ENCODE data around the gene GAP43. TPM values are rescaled to one million over a fixed set of nuclear protein-coding genes. Genes with fewer than 3 reads are reported as not detected.

GAP43 gene
- total RNA-seq, 2 donors from 2014 or later = not detected

GRCh38 chr3:115616461-115616860, 6.8 kb upstream of the GAP43 start:
- H3K36me3 Mint-ChIP-seq (ENCODE audit: low read depth) = no peaks in the 10 kb centered on the region
- peak overlapping the region; percentile 71 for H3K27ac Mint-ChIP-seq
- H3K4me1 Mint-ChIP-seq = peaks cover 9% of the 10 kb centered on the region
- H3K9me3 Mint-ChIP-seq = no peaks in the 10 kb centered on the region
- ATAC-seq (replicated peaks) = peak; percentile 90
- peak overlapping the region; percentile 18 for H3K4me3 Mint-ChIP-seq
- H3K27me3 Mint-ChIP-seq = peaks cover 4% of the 10 kb centered on the region

GRCh38 chr3:115617591-115617990, 5.7 kb upstream of the GAP43 start:
- peaks cover 4% of the 10 kb centered on the region for H3K27me3 Mint-ChIP-seq
- no peaks in the 10 kb centered on the region for H3K9me3 Mint-ChIP-seq
- no peaks in the 10 kb centered on the region for H3K36me3 Mint-ChIP-seq (ENCODE audit: low read depth)
- H3K27ac Mint-ChIP-seq = peak overlapping the region; percentile 71
- ATAC-seq (replicated peaks) = peak; percentile 81
- peaks cover 9% of the 10 kb centered on the region for H3K4me1 Mint-ChIP-seq
- peak overlapping the region; percentile 18 for H3K4me3 Mint-ChIP-seq

GRCh38 chr3:115624029-115624741, 875 bp downstream of the GAP43 start:
- peaks cover 8% of the 10 kb centered on the region for H3K4me1 Mint-ChIP-seq
- H3K9me3 Mint-ChIP-seq = no peaks in the 10 kb centered on the region
- ATAC-seq (replicated peaks) = no peak
- H3K27me3 Mint-ChIP-seq = peaks cover 35% of the 10 kb centered on the region
- H3K36me3 Mint-ChIP-seq (ENCODE audit: low read depth) = no peaks in the 10 kb centered on the region
- H3K27ac Mint-ChIP-seq = no peak overlapping the region
- H3K4me3 Mint-ChIP-seq = peak overlapping the region; percentile 50

- Mint-ChIP-seq H3K36me3 (ENCODE audit: low read depth) (no peaks in the 10 kb centered on the region), H3K27ac (no peak overlapping the region), H3K4me1 (peaks cover 8% of the 10 kb centered on the region), H3K4me3 (no peak overlapping the region), H3K9me3 (no peaks in the 10 kb centered on the region), H3K27me3 (peaks cover 34% of the 10 kb centered on the region)
- no peak for ATAC-seq (replicated peaks)
These were observed 1.6 kb downstream of the GAP43 start for GRCh38 chr3:115624901-115625300.

- Mint-ChIP-seq H3K27ac (no peak overlapping the region), H3K4me3 (no peak overlapping the region), H3K9me3 (no peaks in the 10 kb centered on the region), H3K36me3 (ENCODE audit: low read depth) (no peaks in the 10 kb centered on the region), H3K4me1 (peaks cover 8% of the 10 kb centered on the region), H3K27me3 (peaks cover 39% of the 10 kb centered on the region)
- ATAC-seq (replicated peaks) = no peak
These were observed 2.7 kb downstream of the GAP43 start for GRCh38 chr3:115626006-115626409.

GRCh38 chr3:115626721-115627120, 3.4 kb downstream of the GAP43 start:
- H3K4me1 Mint-ChIP-seq = peaks cover 8% of the 10 kb centered on the region
- no peak overlapping the region for H3K4me3 Mint-ChIP-seq
- H3K9me3 Mint-ChIP-seq = no peaks in the 10 kb centered on the region
- H3K27me3 Mint-ChIP-seq = peaks cover 41% of the 10 kb centered on the region
- no peak for ATAC-seq (replicated peaks)
- no peaks in the 10 kb centered on the region for H3K36me3 Mint-ChIP-seq (ENCODE audit: low read depth)
- H3K27ac Mint-ChIP-seq = no peak overlapping the region

- Mint-ChIP-seq H3K4me1 (peaks cover 8% of the 10 kb centered on the region), H3K9me3 (no peaks in the 10 kb centered on the region), H3K36me3 (ENCODE audit: low read depth) (no peaks in the 10 kb centered on the region), H3K27ac (no peak overlapping the region), H3K27me3 (peaks cover 41% of the 10 kb centered on the region), H3K4me3 (no peak overlapping the region)
- ATAC-seq (replicated peaks) = no peak
These were observed 4.1 kb downstream of the GAP43 start for GRCh38 chr3:115627180-115628074.

- no peak for ATAC-seq (replicated peaks)
- Mint-ChIP-seq H3K9me3 (no peaks in the 10 kb centered on the region), H3K27me3 (peaks cover 41% of the 10 kb centered on the region), H3K4me3 (no peak overlapping the region), H3K4me1 (peaks cover 8% of the 10 kb centered on the region), H3K36me3 (ENCODE audit: low read depth) (no peaks in the 10 kb centered on the region), H3K27ac (no peak overlapping the region)
These were observed 4.7 kb downstream of the GAP43 start for GRCh38 chr3:115628075-115628412.

- Mint-ChIP-seq H3K27ac (no peak overlapping the region), H3K36me3 (ENCODE audit: low read depth) (no peaks in the 10 kb centered on the region), H3K9me3 (no peaks in the 10 kb centered on the region), H3K4me1 (no peaks in the 10 kb centered on the region), H3K27me3 (peaks cover 21% of the 10 kb centered on the region), H3K4me3 (no peak overlapping the region)
- no peak for ATAC-seq (replicated peaks)
These were observed 7.5 kb downstream of the GAP43 start for GRCh38 chr3:115630850-115631249.

GRCh38 chr3:115632026-115632425, 8.7 kb downstream of the GAP43 start:
- H3K4me1 Mint-ChIP-seq = no peaks in the 10 kb centered on the region
- no peak for ATAC-seq (replicated peaks)
- H3K27ac Mint-ChIP-seq = no peak overlapping the region
- no peaks in the 10 kb centered on the region for H3K36me3 Mint-ChIP-seq (ENCODE audit: low read depth)
- no peak overlapping the region for H3K4me3 Mint-ChIP-seq
- peaks cover 12% of the 10 kb centered on the region for H3K27me3 Mint-ChIP-seq
- no peaks in the 10 kb centered on the region for H3K9me3 Mint-ChIP-seq

- no peaks in the 10 kb centered on the region for H3K9me3 Mint-ChIP-seq
- H3K27me3 Mint-ChIP-seq = peaks cover 12% of the 10 kb centered on the region
- no peaks in the 10 kb centered on the region for H3K36me3 Mint-ChIP-seq (ENCODE audit: low read depth)
- no peaks in the 10 kb centered on the region for H3K4me1 Mint-ChIP-seq
- H3K27ac Mint-ChIP-seq = no peak overlapping the region
- no peak for ATAC-seq (replicated peaks)
- no peak overlapping the region for H3K4me3 Mint-ChIP-seq
These were observed 10.2 kb downstream of the GAP43 start for GRCh38 chr3:115633467-115633866.

- Mint-ChIP-seq H3K9me3 (no peaks in the 10 kb centered on the region), H3K27me3 (peaks cover 12% of the 10 kb centered on the region), H3K4me1 (no peaks in the 10 kb centered on the region), H3K36me3 (ENCODE audit: low read depth) (no peaks in the 10 kb centered on the region), H3K4me3 (no peak overlapping the region), H3K27ac (no peak overlapping the region)
- ATAC-seq (replicated peaks) = no peak
These were observed 10.7 kb downstream of the GAP43 start for GRCh38 chr3:115634052-115634451.

- no peak for ATAC-seq (replicated peaks)
- no peaks in the 10 kb centered on the region for H3K9me3 Mint-ChIP-seq
- H3K4me3 Mint-ChIP-seq = no peak overlapping the region
- H3K27me3 Mint-ChIP-seq = peaks cover 12% of the 10 kb centered on the region
- no peaks in the 10 kb centered on the region for H3K36me3 Mint-ChIP-seq (ENCODE audit: low read depth)
- H3K27ac Mint-ChIP-seq = no peak overlapping the region
- no peaks in the 10 kb centered on the region for H3K4me1 Mint-ChIP-seq
These were observed 12.1 kb downstream of the GAP43 start for GRCh38 chr3:115635406-115635805.

- Mint-ChIP-seq H3K27me3 (peaks cover 3% of the 10 kb centered on the region), H3K4me1 (no peaks in the 10 kb centered on the region), H3K4me3 (no peak overlapping the region), H3K27ac (no peak overlapping the region), H3K36me3 (ENCODE audit: low read depth) (no peaks in the 10 kb centered on the region), H3K9me3 (no peaks in the 10 kb centered on the region)
- ATAC-seq (replicated peaks) = no peak
These were observed 14.9 kb downstream of the GAP43 start for GRCh38 chr3:115638241-115638640.

GRCh38 chr3:115638991-115639390, 15.7 kb downstream of the GAP43 start:
- no peak overlapping the region for H3K27ac Mint-ChIP-seq

More at GRCh38 chr3:115638991-115639390, 15.7 kb downstream of the GAP43 start:
- no peak for ATAC-seq (replicated peaks)
- Mint-ChIP-seq H3K4me1 (no peaks in the 10 kb centered on the region), H3K27me3 (peaks cover 3% of the 10 kb centered on the region), H3K4me3 (no peak overlapping the region), H3K9me3 (no peaks in the 10 kb centered on the region), H3K36me3 (ENCODE audit: low read depth) (no peaks in the 10 kb centered on the region)
